ENCODE data around the gene POLDIP2. TPM values are rescaled to one million over a fixed set of nuclear protein-coding genes. Genes with fewer than 3 reads are reported as not detected.

POLDIP2 gene
- total and polyA plus RNA-seq, 2 of the 13 experiments (the other 11 are each of a cell fraction or from before 2014, with no cell fraction given) = 85.9 to 114 TPM

DNA sequence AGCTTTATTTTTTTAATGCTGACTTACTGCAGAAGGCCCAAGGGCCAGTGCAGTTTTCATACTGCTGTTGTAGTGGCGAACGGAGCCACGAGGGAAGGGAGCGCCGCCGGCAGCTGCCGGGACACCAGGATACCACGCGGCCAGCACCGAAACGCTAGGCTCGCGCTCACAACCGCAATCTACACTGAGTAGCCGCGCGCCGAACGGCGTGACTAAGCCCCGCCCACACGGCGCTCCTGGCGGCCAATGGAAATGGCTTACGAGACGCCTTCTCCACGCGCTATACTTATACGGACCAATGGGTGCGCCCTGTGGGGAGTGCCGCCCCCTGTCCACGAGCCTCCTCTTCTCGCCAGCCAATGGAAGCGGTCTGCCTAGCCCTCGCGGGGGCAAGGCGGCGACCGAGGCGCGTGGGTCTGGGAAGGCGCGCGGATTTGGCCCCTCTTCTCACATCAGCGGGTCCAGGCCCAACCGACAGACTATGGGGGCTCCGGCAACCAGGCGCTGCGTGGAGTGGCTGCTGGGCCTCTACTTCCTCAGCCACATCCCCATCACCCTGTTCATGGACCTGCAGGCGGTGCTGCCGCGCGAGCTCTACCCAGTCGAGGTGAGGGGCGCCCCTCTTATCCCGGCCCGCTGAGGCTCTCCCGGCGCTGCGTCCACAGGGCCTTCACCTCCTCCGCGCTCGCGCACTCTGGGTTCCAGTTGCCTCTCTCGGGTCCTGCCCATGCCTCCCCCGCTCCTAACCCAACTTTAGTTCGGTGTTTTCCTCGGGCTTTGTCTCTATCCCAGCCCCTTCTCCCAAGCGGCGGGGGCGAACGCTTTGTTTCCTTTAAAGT, 38.3 kb downstream of the POLDIP2 start, which contains the start of gene TMEM97 (continued):
- TF ChIP-seq, protein P1, sequence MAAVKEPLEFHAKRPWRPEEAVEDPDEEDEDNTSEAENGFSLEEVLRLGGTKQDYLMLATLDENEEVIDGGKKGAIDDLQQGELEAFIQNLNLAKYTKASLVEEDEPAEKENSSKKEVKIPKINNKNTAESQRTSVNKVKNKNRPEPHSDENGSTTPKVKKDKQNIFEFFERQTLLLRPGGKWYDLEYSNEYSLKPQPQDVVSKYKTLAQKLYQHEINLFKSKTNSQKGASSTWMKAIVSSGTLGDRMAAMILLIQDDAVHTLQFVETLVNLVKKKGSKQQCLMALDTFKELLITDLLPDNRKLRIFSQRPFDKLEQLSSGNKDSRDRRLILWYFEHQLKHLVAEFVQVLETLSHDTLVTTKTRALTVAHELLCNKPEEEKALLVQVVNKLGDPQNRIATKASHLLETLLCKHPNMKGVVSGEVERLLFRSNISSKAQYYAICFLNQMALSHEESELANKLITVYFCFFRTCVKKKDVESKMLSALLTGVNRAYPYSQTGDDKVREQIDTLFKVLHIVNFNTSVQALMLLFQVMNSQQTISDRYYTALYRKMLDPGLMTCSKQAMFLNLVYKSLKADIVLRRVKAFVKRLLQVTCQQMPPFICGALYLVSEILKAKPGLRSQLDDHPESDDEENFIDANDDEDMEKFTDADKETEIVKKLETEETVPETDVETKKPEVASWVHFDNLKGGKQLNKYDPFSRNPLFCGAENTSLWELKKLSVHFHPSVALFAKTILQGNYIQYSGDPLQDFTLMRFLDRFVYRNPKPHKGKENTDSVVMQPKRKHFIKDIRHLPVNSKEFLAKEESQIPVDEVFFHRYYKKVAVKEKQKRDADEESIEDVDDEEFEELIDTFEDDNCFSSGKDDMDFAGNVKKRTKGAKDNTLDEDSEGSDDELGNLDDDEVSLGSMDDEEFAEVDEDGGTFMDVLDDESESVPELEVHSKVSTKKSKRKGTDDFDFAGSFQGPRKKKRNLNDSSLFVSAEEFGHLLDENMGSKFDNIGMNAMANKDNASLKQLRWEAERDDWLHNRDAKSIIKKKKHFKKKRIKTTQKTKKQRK (IDR thresholded peaks at IDR 0.05; ENCODE audit: low read length) = no peak
- TF ChIP-seq, protein P2, sequence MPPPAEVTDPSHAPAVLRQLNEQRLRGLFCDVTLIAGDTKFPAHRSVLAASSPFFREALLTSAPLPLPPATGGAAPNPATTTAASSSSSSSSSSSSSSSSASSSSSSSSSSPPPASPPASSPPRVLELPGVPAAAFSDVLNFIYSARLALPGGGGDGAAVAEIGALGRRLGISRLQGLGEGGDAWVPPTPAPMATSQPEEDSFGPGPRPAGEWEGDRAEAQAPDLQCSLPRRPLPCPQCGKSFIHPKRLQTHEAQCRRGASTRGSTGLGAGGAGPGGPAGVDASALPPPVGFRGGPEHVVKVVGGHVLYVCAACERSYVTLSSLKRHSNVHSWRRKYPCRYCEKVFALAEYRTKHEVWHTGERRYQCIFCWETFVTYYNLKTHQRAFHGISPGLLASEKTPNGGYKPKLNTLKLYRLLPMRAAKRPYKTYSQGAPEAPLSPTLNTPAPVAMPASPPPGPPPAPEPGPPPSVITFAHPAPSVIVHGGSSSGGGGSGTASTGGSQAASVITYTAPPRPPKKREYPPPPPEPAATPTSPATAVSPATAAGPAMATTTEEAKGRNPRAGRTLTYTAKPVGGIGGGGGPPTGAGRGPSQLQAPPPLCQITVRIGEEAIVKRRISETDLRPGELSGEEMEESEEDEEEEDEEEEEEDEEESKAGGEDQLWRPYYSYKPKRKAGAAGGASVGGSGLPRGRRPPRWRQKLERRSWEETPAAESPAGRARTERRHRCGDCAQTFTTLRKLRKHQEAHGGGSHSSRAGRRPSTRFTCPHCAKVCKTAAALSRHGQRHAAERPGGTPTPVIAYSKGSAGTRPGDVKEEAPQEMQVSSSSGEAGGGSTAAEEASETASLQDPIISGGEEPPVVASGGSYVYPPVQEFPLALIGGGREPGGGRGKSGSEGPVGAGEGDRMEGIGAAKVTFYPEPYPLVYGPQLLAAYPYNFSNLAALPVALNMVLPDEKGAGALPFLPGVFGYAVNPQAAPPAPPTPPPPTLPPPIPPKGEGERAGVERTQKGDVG (CRISPR knock-in tag; IDR thresholded peaks at IDR 0.05; ENCODE audit: borderline replicate concordance) = no peak
- TF ChIP-seq, protein P3, sequence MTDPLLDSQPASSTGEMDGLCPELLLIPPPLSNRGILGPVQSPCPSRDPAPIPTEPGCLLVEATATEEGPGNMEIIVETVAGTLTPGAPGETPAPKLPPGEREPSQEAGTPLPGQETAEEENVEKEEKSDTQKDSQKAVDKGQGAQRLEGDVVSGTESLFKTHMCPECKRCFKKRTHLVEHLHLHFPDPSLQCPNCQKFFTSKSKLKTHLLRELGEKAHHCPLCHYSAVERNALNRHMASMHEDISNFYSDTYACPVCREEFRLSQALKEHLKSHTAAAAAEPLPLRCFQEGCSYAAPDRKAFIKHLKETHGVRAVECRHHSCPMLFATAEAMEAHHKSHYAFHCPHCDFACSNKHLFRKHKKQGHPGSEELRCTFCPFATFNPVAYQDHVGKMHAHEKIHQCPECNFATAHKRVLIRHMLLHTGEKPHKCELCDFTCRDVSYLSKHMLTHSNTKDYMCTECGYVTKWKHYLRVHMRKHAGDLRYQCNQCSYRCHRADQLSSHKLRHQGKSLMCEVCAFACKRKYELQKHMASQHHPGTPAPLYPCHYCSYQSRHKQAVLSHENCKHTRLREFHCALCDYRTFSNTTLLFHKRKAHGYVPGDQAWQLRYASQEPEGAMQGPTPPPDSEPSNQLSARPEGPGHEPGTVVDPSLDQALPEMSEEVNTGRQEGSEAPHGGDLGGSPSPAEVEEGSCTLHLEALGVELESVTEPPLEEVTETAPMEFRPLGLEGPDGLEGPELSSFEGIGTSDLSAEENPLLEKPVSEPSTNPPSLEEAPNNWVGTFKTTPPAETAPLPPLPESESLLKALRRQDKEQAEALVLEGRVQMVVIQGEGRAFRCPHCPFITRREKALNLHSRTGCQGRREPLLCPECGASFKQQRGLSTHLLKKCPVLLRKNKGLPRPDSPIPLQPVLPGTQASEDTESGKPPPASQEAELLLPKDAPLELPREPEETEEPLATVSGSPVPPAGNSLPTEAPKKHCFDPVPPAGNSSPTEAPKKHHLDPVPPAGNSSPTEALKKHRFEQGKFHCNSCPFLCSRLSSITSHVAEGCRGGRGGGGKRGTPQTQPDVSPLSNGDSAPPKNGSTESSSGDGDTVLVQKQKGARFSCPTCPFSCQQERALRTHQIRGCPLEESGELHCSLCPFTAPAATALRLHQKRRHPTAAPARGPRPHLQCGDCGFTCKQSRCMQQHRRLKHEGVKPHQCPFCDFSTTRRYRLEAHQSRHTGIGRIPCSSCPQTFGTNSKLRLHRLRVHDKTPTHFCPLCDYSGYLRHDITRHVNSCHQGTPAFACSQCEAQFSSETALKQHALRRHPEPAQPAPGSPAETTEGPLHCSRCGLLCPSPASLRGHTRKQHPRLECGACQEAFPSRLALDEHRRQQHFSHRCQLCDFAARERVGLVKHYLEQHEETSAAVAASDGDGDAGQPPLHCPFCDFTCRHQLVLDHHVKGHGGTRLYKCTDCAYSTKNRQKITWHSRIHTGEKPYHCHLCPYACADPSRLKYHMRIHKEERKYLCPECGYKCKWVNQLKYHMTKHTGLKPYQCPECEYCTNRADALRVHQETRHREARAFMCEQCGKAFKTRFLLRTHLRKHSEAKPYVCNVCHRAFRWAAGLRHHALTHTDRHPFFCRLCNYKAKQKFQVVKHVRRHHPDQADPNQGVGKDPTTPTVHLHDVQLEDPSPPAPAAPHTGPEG (CRISPR knock-in tag; IDR thresholded peaks at IDR 0.05) = 0 out of 2 replicates have a peak, but pooled peaks have one; percentile 24
- TF ChIP-seq ZNF772 (CRISPR knock-in tag; IDR thresholded peaks at IDR 0.05) = 0 out of 2 replicates have a peak, but pooled peaks have one; percentile 34
- TF ChIP-seq, protein P4, sequence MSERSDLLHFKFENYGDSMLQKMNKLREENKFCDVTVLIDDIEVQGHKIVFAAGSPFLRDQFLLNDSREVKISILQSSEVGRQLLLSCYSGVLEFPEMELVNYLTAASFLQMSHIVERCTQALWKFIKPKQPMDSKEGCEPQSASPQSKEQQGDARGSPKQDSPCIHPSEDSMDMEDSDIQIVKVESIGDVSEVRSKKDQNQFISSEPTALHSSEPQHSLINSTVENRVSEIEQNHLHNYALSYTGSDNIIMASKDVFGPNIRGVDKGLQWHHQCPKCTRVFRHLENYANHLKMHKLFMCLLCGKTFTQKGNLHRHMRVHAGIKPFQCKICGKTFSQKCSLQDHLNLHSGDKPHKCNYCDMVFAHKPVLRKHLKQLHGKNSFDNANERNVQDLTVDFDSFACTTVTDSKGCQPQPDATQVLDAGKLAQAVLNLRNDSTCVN (CRISPR knock-in tag; IDR thresholded peaks at IDR 0.05; ENCODE audit: borderline replicate concordance) = peak; percentile 59; the same call in 1 of the 2 replicates
- no peak for TF ChIP-seq ZBTB8A (CRISPR knock-in tag; IDR thresholded peaks at IDR 0.05; ENCODE audit: borderline replicate concordance, low read depth)
- no peak for TF ChIP-seq ZNF678 (CRISPR knock-in tag; IDR thresholded peaks at IDR 0.05)
- TF ChIP-seq MIER2 (CRISPR knock-in tag; IDR thresholded peaks at IDR 0.05) = no peak
- TF ChIP-seq U2AF1 (optimal IDR thresholded peaks at IDR 0.05; ENCODE audit: low read depth, low read length) = no peak
- peak; percentile 83 for TF ChIP-seq ZNF546 (CRISPR knock-in tag; conservative IDR thresholded peaks at IDR 0.05)
- no peak for TF ChIP-seq ZNF713 (CRISPR knock-in tag; IDR thresholded peaks at IDR 0.05)
- TF ChIP-seq ZNF878 (CRISPR knock-in tag; IDR thresholded peaks at IDR 0.05) = peak; percentile 48; the same call in 1 of the 2 replicates
- no peak for TF ChIP-seq GTF2F1 (IDR thresholded peaks at IDR 0.05; ENCODE audit: low read length)
- peak; percentile 69; the same call in 1 of the 2 replicates for TF ChIP-seq DNMT3B (CRISPR knock-in tag; conservative IDR thresholded peaks at IDR 0.05)
- 0 out of 2 replicates have a peak, but pooled peaks have one; percentile 15 for TF ChIP-seq ELF3 (CRISPR knock-in tag; IDR thresholded peaks at IDR 0.05)
